Loucy (cell line): ENCODE results near the gene ADAM8.
"Not testable (repeated sequence)": the region's sequence is repeated elsewhere in the genome, so short reads cannot be mapped to it uniquely, and the experiment has no call there.

ENCODE experiments used
- H2AFZ ChIP-seq: fragments of 200-600 bp; sonication (generic); 2 replicates; pipeline ENCODE4 v1.6.0; 2016; ENCODE audit warnings: antibody characterized with exemption, mild to moderate bottlenecking, low read length, moderate library complexity
- H3F3A ChIP-seq: fragments of 200-600 bp; 2 replicates; pipeline ENCODE4 v1.6.0; 2016; ENCODE audit warnings: antibody characterized with exemption, low read depth, mild to moderate bottlenecking
- H3K27me3 ChIP-seq: fragments of 200-600 bp; sonication (generic); 2 replicates; pipeline ENCODE4 v1.6.1; 2014; ENCODE audit warnings: low read length, mild to moderate bottlenecking; ENCODE audit not compliant: insufficient read depth, poor library complexity, severe bottlenecking
- H3K36me3 ChIP-seq: fragments of 200-600 bp; sonication (generic); 2 replicates; pipeline ENCODE4 v1.6.1; 2016; ENCODE audit warnings: low read length; ENCODE audit not compliant: insufficient read depth
- H3K4me1 ChIP-seq: fragments of 200-600 bp; sonication (generic); 2 replicates; pipeline ENCODE4 v1.5.1; 2014; ENCODE audit warnings: low read length, mild to moderate bottlenecking; ENCODE audit not compliant: insufficient read depth, poor library complexity, severe bottlenecking
- H3K4me2 ChIP-seq: fragments of 200-600 bp; sonication (generic); 2 replicates; pipeline ENCODE4 v1.6.0; 2014; ENCODE audit warnings: antibody characterized with exemption, low read length, low read depth, mild to moderate bottlenecking; ENCODE audit not compliant: poor library complexity, severe bottlenecking
- H3K4me3 ChIP-seq: fragments of 200-600 bp; sonication (generic); 2 replicates; pipeline ENCODE4 v1.5.1; 2014; ENCODE audit warnings: low read length, mild to moderate bottlenecking, mixed read lengths; ENCODE audit not compliant: poor library complexity, severe bottlenecking
- H3K79me2 ChIP-seq: fragments of 200-600 bp; sonication (generic); 2 replicates; pipeline ENCODE4 v1.6.1; 2014; ENCODE audit warnings: low read length; ENCODE audit not compliant: insufficient read depth
- H3K9ac ChIP-seq: fragments of 200-600 bp; sonication (generic); 2 replicates; pipeline ENCODE4 v1.6.0; 2014; ENCODE audit warnings: mild to moderate bottlenecking, low read depth, low read length, moderate library complexity; ENCODE audit not compliant: poor library complexity, severe bottlenecking
- H3K9me2 ChIP-seq: fragments of 200-600 bp; sonication (generic); replicated peaks from 2 replicates; pipeline ENCODE4 v1.6.1; 2016; ENCODE audit warnings: low read depth, low read length, mixed read lengths
- H3K9me3 ChIP-seq: fragments of 200-600 bp; sonication (generic); 2 replicates; pipeline ENCODE4 v1.6.1; 2014; ENCODE audit warnings: mild to moderate bottlenecking, antibody characterized with exemption, low read length, low read depth; ENCODE audit not compliant: insufficient read depth
- H4K20me1 ChIP-seq: fragments of 200-600 bp; sonication (generic); 2 replicates; pipeline ENCODE4 v1.6.0; 2014; ENCODE audit warnings: antibody characterized with exemption, low read length, mild to moderate bottlenecking; ENCODE audit not compliant: insufficient read depth, poor library complexity, severe bottlenecking
- CTCF ChIP-seq: fragments of 200-600 bp; sonication (generic); conservative IDR thresholded peaks from 2 replicates; pipeline ENCODE4 v1.5.1; 2014; ENCODE audit warnings: mild to moderate bottlenecking, antibody characterized with exemption, low read length
- EZH2phosphoT487 ChIP-seq: fragments of 200-600 bp; IDR thresholded peaks from 2 replicates; pipeline ENCODE4 v1.6.1; 2018; ENCODE audit warnings: antibody characterized with exemption, mild to moderate bottlenecking, moderate library complexity, borderline replicate concordance

Gene ADAM8

DNA sequence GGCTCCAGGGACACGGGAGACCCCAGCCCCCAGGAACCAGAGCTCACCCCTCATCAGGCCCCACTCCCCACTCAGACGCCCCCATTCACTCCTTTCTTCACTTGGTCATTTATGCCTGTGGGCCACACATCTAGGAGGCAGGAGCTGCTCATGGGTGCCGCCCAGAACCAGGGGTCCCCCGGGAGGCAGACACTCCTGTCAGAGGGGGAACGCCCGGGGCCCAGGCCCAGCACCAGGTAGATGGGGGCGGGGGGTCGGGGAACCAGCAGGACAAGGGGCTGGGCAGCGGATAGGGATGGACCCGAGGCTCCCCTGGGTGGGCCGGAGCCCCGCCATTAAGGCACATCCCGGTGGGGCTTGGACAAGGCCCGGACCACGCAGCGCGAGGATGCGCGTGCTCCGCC lies 48.2 kb upstream of the ADAM8 start:
- Histone ChIP-seq H3K36me3 (no peaks in the 10 kb centered on the region), H3K9ac (no peak overlapping the region), H4K20me1 (no peaks in the 10 kb centered on the region), H3K9me3 (no peaks in the 10 kb centered on the region), H3K27me3 (no peaks in the 10 kb centered on the region), H3K4me1 (peaks cover 10% of the 10 kb centered on the region), H3K9me2 (no peaks in the 10 kb centered on the region), H2AFZ (no peak overlapping the region), H3F3A (no peaks in the 10 kb centered on the region), H3K4me3 (no peak overlapping the region), H3K79me2 (no peaks in the 10 kb centered on the region), H3K4me2 (peak overlapping the region; percentile 34)
- TF ChIP-seq EZH2phosphoT487, result no peak
- no peak for TF ChIP-seq CTCF

GRCh38 chr10:133324198-133324792 lies 47.6 kb upstream of the ADAM8 start:
- no peaks in the 10 kb centered on the region for H3K79me2 ChIP-seq
- H3K4me1 ChIP-seq, result peaks cover 10% of the 10 kb centered on the region
- no peak overlapping the region for H3K4me3 ChIP-seq
- H3K9ac ChIP-seq, result no peak overlapping the region
- no peaks in the 10 kb centered on the region for H3K9me2 ChIP-seq
- H3K27me3 ChIP-seq, result no peaks in the 10 kb centered on the region
- no peaks in the 10 kb centered on the region for H4K20me1 ChIP-seq
- no peak for TF ChIP-seq CTCF
- TF ChIP-seq EZH2phosphoT487, result no peak
- no peaks in the 10 kb centered on the region for H3K9me3 ChIP-seq
- 0 out of 2 replicates have a peak overlapping the region, but pooled peaks have one; percentile 51 for H2AFZ ChIP-seq
- no peaks in the 10 kb centered on the region for H3K36me3 ChIP-seq
- H3K4me2 ChIP-seq, result no peak overlapping the region
- no peaks in the 10 kb centered on the region for H3F3A ChIP-seq

- H3K79me2 ChIP-seq, H3K4me3 ChIP-seq, H3K4me2 ChIP-seq, H3K4me1 ChIP-seq, H2AFZ ChIP-seq, H3K36me3 ChIP-seq, H4K20me1 ChIP-seq, H3K9me2 ChIP-seq, H3F3A ChIP-seq, H3K9ac ChIP-seq, H3K27me3 ChIP-seq, H3K9me3 ChIP-seq: not testable (repeated sequence)
These were observed 45.5 kb upstream of the ADAM8 start for GRCh38 chr10:133322064-133322709.

- H3K9ac ChIP-seq, H3K9me3 ChIP-seq, H3K79me2 ChIP-seq, H3F3A ChIP-seq, H3K4me1 ChIP-seq, H3K36me3 ChIP-seq, H3K4me3 ChIP-seq, H3K9me2 ChIP-seq, H4K20me1 ChIP-seq, H2AFZ ChIP-seq, H3K4me2 ChIP-seq, H3K27me3 ChIP-seq: not testable (repeated sequence)
These were observed 44.3 kb upstream of the ADAM8 start for GRCh38 chr10:133320852-133321422.
